A204.1 (cell line): ENCODE data around the gene CDC25C.

Source experiments
- FAIRE-seq: peaks from 2 replicates; lab custom pipeline; 2012; peaks lifted over from hg19 to GRCh38; lab: Jason Lieb, UNC

The CDC25C gene

DNA sequence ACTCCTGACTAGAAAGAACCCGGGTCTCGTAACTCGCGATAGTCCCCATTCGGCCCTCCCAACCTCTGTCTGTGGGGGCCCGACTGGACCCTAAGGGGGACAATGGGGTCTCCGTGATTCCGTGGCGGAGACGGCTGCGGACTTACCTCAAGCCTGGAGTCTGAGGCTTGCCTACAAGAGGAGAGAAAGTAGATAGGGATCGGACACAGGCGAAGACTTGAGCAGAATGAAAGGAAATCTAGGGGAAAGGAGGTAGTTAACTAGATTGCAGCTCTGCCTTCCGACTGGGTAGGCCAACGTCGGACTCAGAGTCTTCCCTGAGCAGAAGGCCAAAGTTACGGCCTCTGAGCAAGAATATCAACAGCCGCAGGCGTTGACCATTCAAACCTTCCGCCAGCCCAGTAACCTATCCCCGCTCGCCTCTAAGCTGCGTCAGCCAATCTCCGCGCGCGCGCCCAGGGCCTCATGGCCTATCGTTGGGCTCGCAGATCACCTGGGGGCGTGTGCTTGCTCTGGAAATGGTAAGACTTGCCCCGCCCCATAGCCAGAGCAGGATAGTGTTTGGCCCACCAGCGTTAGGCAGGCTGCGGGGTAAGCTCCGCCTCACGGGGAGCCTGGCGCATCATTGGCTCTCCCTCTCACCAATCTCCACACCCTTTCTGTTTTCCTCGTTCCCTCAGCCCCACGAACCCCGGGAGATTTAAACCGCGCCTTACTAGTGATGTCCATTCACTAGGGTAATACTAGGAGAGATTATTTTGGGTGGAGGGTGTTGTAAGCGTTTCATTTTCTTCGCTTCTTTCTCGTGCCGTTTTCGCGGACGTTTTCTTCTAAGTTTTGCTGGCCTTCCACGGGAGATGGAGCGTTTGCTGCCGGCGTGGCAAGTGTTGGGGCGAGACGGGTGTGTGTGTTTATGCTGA lies at the start of gene CDC25C:
CDC25C (minus strand) TSS at position 356 of the 920 bp plus-strand sequence. CDS start 624 bp downstream, outside the sequence.
- peak; percentile 99 for FAIRE-seq

DNA sequence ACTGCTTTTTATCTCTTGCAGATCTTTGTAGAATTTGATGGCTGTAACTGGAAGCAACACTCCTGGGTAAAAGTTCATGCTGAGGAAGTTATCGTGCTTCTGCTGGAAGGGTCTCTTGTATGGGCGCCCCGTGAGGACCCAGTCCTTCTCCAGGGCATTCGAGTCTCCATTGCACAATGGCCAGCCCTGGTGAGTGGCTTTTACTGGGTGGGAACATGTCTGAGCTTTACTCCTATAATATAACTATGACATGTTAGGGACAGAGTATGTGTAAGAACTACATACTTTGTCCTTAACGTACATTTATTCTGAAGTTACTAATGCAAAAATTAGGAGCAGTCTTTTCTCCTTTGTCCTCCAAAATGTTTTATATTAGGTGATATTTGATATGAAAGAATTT lies 41.0 kb upstream of the CDC25C start:
- FAIRE-seq, result no peak

DNA sequence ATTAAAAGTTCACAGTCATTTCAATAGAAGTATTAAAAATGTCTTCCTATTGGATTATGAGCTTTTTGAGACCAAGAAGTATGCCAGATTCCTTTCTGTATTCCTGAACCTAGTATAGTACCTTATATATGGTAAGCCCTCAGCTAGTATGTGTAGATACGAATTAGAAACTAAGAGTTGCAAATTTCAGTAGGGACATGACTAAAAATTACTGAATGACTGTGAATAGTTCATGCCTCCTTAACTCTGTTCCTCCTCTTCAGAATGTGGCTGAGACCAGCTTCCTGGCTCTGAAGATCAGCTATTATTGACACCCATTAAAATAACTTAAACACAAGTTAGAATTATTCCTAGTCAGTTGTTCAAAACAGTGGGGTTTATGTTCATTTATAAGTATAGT lies 40.6 kb upstream of the CDC25C start:
- FAIRE-seq, result no peak

DNA sequence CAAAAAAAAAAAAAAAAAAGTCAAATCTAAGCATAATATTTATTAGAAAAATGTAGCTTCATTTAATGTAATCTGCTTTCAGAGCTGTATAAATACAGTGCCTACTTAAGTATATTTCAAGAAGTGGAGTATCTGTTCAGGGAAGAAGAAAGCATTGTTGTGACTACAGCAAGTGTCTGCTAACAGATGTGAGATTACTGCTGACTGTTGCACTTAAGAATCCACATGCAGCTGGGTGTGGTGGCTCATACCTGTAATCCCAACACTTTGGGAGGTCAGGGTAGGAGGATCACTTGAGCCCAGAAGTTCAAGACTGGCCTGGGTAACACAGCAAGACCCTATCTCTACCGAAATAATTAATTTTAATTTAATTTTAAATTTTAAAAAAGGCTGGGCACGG lies 39.9 kb upstream of the CDC25C start:
- no peak for FAIRE-seq

DNA sequence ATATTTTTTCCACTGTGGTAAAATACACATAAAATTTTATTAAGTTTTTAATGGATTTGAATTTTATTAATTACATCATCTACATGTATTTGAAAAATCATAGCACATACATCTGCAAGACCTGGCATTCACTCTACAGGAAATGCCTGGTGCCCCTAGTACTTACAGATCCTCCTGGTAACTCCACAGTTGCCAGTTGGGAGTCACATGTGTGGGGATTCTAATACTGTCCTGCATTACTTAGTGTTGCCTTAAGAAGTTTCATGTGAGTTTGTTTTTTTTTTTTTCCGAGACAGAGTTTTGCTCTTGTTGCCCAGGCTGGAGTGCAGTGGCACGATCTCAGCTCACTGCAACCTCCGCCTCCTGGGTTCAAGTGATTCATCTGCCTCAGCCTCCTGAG lies 38.9 kb upstream of the CDC25C start:
- FAIRE-seq, result no peak

DNA sequence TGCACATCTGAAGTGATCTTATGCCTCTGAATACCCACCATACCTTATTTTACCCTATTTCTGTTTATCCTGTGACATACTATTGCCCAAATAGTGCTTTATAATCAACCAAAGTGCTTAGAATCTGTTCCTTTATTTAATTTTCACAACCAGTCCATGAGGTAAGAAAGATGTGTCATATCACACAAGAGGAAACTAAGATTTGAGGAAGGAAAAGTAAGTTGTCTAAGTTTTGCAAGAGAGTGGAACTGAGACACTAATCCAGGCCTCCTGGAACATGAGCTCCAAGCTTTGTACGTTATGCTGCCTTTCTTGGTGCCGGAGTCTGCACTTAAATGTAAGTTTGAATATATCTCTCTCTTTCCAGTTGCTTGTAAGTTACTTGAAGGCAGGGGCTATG lies 38.1 kb upstream of the CDC25C start:
- FAIRE-seq, result no peak

DNA sequence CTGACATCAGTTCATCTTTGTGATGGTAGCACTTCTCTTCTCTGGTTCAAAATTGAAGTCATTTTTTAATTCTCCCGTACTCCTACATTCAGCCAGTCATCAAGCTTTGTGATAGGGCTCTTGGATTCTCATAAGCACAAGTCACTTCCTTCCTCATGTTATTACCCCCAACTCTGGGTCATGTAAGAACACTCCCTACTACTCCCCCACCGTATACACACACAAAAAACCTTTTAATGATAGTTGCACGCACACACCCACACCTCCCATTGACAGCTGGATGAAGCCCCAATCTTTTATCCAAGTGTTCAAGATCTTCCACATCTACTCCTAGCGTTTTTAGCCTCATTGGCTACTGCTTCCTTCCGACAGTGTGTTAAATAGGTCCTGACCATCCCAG lies 37.7 kb upstream of the CDC25C start:
- no peak for FAIRE-seq

DNA sequence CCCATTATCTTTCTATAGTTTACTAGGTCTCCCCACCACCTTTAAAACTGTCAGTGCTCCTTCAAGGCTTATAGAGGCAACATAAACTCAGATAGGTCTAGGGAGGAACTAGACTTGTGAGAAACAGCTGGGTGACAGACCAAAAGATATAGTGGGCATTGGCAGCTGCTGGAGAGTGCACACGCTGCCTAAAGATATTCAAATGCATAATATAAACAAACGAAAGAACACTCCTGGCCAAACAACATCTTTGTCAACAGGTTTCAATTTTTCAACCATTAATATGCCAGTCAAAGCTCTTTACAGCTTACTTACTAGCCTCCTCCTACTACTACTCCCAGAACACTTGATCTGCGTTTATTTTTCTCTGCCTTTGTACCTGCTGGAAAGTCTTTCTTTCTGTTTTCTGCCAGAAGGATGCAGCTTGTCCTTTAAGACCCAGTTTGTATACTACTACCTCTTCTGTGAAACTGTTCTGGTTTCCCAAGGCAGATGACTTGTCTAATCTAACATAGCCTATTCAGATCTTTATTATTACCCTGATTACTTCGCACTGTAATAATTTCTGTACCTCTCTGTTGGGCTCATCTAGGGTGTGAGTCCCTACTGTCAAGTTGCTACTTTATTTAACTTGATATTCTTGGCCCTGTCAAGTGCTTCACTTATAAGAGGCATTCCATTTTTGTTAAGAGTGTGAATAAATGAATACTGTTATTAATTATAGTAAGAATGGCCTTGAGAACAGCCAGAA lies 35.2 kb upstream of the CDC25C start:
- FAIRE-seq, result no peak

DNA sequence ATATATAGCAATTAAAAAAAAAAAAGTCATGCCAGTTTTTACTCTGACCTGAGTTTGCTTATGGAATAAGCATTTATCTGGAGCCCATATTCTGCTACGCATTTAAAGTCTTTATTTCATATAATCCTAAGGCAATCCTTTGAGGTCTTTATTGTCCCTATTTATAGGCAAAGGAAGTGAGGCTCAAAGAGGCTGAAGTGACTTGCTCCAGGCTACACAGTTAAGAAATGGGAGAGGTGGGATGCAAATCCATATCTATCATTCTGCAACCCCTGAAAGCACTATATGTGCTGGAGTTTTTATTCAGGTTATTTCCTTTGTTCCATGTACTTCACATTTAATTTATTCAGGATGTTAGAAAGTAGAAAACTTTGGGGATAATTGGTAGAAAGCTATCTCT lies 33.0 kb upstream of the CDC25C start:
- FAIRE-seq, result no peak

DNA sequence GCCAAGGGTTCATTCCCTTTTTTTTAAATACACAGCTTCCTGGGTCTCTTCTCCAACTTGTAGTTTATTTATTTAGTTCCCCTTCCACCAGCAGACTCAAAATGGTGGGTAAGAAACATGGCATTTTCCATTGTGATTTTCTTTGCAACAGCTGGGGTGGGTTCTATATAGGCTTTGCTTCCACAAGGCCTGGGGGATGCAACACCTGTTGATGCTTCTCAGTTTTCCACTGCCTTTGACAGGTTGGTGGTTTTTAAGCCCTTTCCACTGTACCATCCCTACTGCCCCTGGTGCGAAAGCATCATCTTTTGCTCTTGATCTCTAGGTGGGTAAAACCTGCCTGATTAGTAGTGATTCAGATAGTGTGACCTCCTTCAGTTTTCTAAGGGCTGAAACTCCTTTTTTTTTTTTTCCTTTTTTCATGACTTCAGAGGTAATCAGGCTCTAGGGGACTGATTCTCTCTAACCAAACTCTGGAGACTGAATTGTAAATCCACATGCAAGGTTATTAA lies 29.4 kb upstream of the CDC25C start:
- no peak for FAIRE-seq

DNA sequence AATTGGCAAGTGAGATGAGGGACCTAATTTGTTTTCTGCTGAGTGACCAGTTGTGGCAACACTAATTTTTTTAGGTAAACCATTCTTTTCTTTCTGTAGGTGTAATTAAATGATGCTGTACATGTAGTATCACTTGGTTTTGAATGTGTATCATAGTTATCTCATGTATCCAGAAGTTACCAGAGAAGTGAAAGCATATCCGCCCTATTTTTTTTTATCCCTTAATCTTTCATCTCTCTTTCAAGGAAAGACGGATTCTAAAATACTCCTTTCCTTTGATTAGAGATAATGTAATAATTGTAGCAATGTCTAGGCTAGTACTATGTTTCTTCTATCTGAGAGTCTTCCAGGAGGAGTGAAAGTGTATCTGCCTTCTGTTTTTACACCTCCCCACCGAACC lies 28.0 kb upstream of the CDC25C start:
- no peak for FAIRE-seq

DNA sequence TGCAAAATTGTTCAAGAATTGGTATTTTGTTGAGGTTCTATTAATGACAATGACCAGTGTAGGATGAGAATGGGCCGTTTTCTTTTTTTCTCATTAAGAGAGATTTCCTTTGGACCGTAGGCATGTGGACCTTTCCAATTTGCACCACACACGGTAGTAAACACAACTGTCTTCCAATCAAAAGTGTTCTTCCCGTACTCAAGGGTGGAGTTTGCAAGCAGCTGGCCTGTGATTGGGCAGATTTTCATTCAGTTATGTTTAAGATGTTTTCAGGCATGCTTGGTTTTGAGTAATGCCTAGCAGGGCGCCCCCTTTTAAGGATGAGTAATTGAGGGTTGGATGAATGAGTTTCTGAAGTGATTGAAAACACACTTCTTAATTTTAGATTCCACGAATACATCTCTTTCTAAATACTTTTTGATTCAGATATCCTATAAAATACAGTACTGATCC lies 23.3 kb upstream of the CDC25C start:
- peak; percentile 97 for FAIRE-seq

DNA sequence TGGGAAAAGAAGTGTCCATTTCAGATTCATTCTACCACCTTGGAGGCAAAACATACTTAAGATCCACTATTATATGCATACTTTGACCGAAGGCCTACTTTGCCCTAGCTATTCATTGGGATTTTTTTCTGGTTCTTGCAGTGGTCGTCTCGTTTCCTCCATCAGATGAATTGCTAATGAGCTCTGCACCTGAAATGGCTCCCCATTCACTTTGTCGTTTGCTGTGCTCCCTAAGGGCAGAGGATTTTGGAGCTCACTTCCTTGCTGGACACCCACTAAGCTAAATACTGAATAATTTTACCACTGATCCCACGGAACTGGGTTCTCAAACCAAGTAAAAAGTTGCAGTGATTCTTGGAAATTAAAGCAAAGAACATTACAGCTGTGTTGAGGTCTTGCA lies 22.8 kb upstream of the CDC25C start:
- FAIRE-seq, result no peak

DNA sequence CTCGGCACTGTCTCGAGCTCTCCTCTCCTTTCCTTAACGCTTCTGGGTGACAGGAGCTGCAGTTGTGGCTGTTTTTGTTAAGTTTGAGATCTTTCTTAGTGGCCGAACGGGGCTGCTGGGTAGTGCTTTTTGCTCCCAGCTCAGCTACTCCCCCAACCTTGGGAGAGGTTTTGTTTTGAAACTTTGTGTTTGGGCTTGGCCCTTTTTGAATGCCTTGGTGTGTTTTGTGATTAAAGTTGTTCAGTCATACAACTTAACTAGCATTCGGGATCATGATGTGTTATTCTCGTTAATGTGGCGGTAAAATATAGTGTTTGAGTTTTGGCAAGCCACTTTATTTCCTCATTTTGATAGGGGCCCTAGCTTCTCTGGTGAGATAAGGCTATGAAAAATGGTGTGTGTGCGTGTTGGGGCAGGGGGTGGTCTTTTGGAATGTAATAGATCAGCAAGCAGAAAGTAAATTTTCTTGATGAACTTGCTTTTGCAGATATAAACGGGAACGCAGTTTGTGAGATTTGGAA lies 22.0 kb upstream of the CDC25C start:
- FAIRE-seq, result no peak

DNA sequence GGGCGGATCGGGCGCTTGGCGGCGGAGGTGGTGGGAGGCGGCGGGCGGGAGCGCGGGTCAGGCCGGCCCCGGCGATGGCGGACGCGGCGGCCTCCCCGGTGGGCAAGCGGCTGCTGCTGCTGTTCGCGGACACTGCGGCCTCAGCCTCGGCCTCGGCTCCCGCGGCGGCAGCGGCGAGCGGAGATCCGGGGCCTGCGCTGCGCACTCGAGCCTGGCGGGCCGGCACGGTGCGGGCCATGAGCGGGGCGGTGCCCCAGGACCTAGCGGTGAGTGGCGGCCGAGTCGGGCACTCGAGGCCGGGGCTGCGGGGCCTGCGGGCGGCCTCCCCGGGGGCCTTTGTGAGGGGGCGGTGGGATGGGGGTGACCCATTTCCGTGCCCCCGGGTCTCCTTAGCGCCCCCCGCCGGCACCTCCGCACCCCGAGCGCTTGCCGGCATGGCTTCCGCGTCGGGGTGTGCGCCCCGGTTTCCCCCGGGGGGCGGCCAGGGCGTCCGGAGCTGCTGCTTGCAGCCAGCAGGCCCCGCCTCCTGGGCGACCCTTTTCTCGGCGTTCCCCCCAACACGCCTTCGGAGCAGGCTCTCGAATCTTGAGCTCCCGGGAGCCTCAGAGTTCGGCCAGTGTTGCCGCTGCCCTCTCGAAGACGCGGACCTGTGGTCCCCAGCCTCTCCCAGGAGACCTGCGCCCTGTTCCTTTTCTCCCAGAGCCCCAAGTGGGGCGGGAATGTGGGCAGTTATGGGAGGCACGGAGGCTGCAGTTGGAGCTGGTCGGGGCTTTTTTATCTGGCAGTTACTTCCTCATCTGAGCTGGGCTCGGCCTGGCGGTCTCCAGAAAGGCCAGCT lies 21.3 kb upstream of the CDC25C start:
- no peak for FAIRE-seq

DNA sequence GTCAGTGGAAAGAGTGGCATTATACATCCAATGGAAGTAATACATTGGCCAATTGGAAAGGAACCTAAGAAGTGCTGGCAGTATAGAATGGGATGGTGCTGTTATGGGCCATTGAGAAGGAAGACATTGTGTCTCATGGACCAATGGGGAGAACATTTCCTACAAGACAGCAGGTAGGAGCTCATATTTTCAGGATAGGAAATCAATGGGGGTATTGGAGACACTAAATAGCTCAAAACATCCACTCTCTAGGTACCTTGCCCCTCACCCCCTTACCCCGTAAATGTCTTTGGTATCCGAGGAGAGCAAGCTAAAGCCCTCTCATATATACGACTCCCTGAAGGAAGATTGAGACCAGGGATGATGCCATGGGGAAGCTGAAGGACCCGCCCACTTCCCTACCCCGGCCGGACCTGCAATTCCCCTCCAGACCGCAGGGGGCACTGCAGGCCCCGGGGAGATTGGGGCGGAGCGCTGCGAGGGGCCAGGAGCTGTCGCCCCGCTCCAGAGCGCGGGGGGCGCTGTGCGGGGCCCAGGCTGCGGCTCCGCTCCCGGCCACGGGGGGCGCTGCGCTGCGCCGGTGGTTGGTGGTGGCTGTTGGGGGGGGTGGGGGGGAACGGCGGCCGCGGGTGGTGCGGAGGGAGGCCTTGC lies 20.6 kb upstream of the CDC25C start, which contains the start of gene KDM3B:
KDM3B (plus strand) TSS at position 615 of the 651 bp plus-strand sequence. CDS start 111 bp downstream, outside the sequence.
- no peak for FAIRE-seq

DNA sequence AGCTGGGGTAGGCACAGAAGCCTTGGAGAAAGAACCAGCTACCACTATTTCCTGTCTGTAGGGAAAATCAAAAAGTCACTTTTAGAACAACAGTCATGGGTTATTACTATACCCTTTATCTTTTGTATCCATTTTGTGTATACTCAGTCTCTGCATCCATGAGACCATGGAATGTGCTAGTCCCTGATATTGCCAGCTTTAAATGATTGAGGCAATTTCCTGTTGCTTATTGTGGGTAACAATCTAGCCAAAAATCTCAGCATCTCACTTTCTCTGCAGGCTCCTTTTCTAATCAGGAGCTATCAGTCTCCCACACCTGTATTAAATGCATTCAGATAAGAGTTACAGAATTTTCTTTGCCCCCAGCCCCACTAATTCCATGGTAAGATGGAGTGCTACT lies 19.9 kb upstream of the CDC25C start:
- FAIRE-seq, result no peak

DNA sequence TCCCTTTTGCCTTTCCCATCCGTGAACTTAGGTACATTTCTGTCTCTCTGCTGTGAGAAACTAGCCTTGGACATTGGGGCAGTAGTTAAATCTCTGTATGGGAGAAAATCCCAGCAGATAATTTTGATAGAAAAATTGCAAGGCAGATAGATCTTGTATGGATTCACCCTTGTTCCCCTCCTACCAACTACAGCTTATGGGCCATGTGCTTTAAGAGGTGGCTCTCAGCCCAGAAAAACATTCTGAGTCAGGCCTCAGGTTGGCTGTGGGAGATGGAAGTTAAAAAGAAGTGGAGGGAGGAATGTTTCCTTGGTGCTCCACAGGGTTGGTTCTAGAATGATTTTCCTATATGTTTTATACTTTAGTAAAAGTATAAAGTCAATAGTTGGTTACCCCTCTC lies 19.5 kb upstream of the CDC25C start:
- no peak for FAIRE-seq

DNA sequence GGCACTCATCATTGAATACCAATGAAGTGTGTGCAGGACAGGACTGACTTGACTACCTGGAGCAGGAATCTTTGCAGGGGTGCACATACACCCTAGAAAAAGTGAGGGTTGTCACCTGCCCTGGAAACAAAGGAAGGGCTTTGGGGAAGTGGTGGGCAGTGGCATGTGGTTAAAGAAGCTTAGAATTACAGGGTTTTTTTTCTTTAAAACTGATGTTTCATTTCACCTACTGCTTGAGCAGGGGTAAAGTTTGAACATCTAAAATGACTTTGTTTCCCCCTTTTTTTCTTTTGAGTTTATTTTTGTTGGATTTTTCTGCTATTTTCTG lies 18.9 kb upstream of the CDC25C start:
- FAIRE-seq, result no peak

DNA sequence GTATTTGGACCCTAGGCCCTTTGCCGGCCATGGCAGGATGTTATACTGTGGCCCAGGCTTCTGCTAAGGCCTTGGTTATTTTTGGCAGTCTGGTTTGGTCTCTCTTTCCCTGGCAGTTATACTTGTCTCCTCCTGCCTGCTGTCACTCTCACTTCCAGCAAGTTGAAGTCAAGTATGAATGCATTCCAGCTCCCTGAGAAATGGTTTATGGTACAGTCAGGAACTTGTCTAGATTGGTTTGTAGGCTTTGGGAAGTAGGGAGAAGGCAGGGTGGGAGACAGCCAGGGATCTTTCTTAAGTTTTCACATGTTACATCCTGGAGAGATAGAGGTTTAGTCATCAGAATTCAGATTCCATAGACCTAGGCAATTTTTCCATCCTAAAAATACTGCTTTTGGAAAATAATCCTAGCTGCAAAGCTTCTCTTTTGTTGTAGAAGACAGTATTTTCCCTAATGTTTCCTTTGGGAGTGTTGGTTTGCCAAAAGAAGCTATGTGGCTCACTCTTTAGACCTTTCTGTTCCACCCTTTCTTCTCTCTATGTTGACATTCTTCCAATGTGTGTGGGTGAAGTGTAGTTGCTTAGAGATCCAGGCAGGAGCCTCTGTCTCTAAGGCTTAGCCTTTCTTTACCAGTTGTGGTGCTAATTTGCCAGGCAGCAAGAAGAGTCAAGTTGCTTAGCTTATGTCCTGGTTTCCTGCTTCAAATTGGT lies 18.4 kb upstream of the CDC25C start:
- FAIRE-seq, result no peak

DNA sequence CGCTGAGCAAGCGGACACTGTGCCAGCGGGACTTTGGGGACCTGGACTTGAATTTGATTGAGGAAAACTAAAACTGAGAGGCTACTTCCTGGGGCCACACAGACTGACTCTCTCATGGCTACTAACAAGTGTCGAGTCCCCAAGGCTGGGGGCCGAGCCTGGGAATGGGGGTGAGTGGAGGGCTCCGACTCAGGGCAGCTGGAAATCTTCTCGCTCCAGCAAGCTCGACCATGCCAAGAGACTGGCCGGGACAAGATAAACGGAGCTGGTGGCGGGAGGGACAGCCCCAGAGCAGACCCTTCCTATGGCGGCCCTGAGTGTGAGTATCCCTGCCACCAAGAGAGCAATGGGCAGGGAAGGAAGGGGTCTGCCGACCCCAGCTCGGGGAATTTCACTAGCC lies 15.3 kb upstream of the CDC25C start:
- no peak for FAIRE-seq
